GM21526 (cell line): ENCODE measurements around the gene FAM3C.

ENCODE experiments used
- ATAC-seq: cut with Tn5 transposase; IDR thresholded peaks from one replicate; pipeline ENCODE4 v1.9.1; 2021; ENCODE audit warnings: moderate library complexity; ENCODE audit not compliant: unreplicated experiment, low FRiP score

The FAM3C gene

DNA sequence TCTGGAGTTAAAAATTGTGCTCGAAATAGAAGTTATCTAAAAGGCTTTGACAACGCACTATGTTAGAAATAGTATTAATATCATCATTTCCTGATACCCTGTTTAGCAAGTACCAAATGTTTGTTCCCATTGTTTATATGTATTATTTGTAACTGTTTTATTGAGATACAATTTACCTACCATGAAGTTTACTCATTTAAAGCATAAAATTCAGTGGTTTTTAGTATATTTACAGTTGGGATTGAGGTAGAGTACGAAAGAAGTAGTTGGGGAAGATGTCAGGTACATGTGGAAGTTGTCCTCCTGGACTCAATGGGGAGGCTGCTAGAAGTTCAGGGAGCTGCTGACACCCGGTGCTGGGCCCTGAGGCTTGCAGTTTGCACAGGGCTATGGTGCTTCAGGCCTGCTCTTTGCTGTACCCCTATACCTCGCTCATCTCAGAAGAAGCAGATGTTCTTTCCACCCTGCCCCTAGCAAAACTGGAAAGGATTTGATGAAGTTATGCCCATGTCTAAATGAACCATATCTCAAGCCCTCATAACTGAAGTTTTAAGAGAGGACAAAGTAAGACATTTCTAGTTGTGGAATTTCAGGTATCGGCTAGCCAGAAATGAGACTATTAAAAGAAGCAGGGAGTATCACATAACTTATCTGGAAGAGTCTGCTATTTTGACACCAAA is 92.5 kb downstream of the FAM3C start:
- no peak for ATAC-seq

DNA sequence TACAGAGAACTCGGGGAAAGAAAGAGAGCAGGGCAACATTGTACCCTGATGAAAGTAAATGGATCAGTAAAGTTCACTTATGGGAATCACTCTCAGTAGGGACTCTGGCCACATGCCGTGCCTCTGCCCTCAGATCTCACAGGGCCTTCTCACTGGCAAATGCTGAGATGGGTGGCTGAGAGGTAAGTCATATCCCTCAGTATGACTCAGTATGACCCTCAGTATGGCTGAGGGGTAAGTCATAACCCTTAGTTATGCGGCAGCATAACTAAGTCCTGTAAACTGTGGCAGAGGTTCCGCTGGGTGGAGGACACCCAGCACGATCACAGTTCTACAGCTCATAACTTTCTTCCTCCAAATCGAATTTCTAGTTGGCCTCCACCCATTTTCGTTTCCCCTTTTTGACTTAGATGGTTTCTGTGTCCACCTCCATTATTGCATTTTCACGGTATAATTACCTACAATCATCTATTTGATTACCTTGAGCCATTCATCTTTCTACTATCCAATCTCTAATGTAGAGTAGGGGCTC is 93.8 kb downstream of the FAM3C start:
- peak; percentile 94 for ATAC-seq

DNA sequence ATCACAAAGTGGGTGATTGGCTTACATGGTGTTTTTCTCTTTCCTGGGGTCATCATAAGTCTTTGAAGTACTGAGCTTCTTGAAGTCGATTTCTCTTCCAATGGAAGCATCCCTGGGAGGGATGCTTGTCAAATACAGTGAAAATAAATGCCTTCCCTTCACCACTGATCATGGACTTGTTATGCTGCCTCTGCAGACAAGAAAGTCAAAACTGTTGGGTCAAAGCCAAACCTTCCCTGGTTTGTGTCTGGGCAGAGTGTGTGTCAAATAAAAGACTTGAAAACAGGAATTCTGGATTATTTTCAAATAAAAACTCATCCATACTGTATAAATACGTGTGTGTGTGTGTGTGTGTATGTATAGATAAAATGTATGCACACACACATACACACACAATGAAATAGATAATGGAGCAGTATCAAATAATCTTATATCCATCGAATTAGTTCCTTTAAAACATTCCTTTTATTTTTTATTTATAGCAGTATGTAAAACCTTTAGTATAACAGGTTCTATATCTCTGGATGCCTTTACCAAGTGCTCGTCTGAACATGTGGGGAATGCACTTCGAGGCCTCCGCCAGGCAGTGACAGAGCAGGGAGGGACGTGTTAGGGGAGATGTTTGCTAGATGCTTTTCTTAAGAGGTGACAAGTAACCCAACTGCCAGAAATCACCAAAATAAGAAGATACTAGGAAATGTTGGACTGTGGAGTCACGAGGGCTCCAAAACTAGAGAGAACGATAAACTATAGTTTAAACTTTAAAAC is 94.5 kb downstream of the FAM3C start:
- ATAC-seq, result no peak

DNA sequence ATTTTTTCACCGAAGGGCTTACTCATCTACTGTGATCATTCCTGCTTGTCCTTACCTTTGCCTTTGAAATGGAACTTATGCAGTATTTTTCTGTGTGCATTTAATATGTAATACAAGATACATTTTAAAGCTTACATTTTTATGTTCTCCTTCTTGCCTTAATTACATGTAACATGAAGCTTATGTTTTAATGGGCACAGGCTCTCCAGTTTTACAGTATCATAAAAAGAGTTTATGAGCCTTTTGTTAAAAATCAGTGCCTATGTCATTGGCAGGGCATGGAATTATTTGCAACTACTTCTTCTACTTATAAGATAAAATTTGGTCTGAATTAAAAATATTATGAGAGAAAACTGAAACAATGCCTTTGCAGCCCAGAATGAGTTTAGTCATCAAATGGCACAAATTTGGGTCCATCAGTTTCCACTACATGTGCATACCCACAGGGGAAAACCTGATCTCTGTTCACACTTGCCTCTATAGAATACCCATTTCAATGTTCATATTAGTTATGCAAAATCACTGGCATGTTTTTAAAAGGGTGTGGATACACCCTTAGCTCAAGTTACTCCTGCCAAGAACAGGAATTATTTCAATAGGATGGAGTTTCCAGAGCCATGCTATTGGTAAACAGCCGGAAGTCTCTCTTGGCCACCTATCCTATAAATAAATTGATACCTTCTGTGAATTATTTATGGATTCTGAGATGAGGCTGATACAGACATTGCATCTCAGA is 95.3 kb downstream of the FAM3C start:
- no peak for ATAC-seq
